ENCODE data around the gene OSBPL3.

- TF ChIP-seq POLR2AphosphoS5 (IDR thresholded peaks at IDR 0.05; ENCODE audit: low read depth, low read length): no peak
- TF ChIP-seq POLR2A (IDR thresholded peaks at IDR 0.05; ENCODE audit: borderline replicate concordance, extremely low read depth, insufficient read depth, insufficient read length): no peak
- TF ChIP-seq CTCF (IDR thresholded peaks at IDR 0.05 in 2 of 3, conservative IDR thresholded peaks at IDR 0.05 in 1 of 3; ENCODE audit: borderline replicate concordance in 1 of 3, insufficient read depth in 1 of 3, low read depth in 2 of 3, low read length in 2 of 3): no peak
- 0 out of 2 replicates have a peak, but pooled peaks have one; percentile 10 for TF ChIP-seq MAX (IDR thresholded peaks at IDR 0.05)
- TF ChIP-seq ATF3 (IDR thresholded peaks at IDR 0.05): no peak
- no peak for TF ChIP-seq SP1 (IDR thresholded peaks at IDR 0.05; ENCODE audit: low read depth)
- no peak for TF ChIP-seq RAD21 (IDR thresholded peaks at IDR 0.05; ENCODE audit: low read depth)
- no peak for TF ChIP-seq ZFX (IDR thresholded peaks at IDR 0.05)
- no peak for TF ChIP-seq SIN3A (IDR thresholded peaks at IDR 0.05; ENCODE audit: low read depth)
- TF ChIP-seq EZH2 (IDR thresholded peaks at IDR 0.05): no peak
- no peak for TF ChIP-seq YY1 (IDR thresholded peaks at IDR 0.05; ENCODE audit: extremely low read depth, insufficient replicate concordance, low read depth, low read length)
These were observed 67.0 kb downstream of the OSBPL3 start for GRCh38 chr7:24912874-24913514.

Data from HCT116 (cell line).